SHP77 (cell line): ENCODE data around the gene PLPPR2.
"Not testable (repeated sequence)": the region's sequence is repeated elsewhere in the genome, so short reads cannot be mapped to it uniquely, and the experiment has no call there.

Experiments used
- DNase-seq, 2 experiments: peaks; one replicate each; lab custom pipeline; 2025; lab: John Stamatoyannopoulos, UW

Gene PLPPR2

GRCh38 chr19:11340099-11340467 lies 15.1 kb upstream of the PLPPR2 start:
- not testable (repeated sequence) for DNase-seq

- no peak for DNase-seq
These were observed 12.8 kb upstream of the PLPPR2 start for GRCh38 chr19:11342429-11342828.

- DNase-seq: no peak
These were observed 10.0 kb upstream of the PLPPR2 start for GRCh38 chr19:11345122-11345803.

GRCh38 chr19:11346104-11346940 lies 8.9 kb upstream of the PLPPR2 start, which contains the start of the genes CCDC159 and TMEM205:
Gene CCDC159, plus strand, starts transcription at chr19:11346519. Its CDS starts 88 bp downstream, at chr19:11346607.
Gene TMEM205, minus strand, starts transcription at chr19:11346268. Its CDS starts 649 bp downstream, at chr19:11345619.
- peak; percentile 99 for DNase-seq

GRCh38 chr19:11347546-11348039 lies 7.6 kb upstream of the PLPPR2 start:
- DNase-seq: no peak

- no peak for DNase-seq
These were observed 6.1 kb upstream of the PLPPR2 start for GRCh38 chr19:11349171-11349570.

- DNase-seq: not testable (repeated sequence)
These were observed 1.1 kb upstream of the PLPPR2 start for GRCh38 chr19:11354102-11354501.

- no peak for DNase-seq
These were observed 804 bp downstream of the PLPPR2 start for GRCh38 chr19:11356074-11356397.

- DNase-seq: no peak
These were observed 1.7 kb downstream of the PLPPR2 start for GRCh38 chr19:11356676-11357550.

GRCh38 chr19:11359421-11359820 lies 4.2 kb downstream of the PLPPR2 start:
- no peak for DNase-seq

GRCh38 chr19:11361037-11361770 lies 6.0 kb downstream of the PLPPR2 start:
- no peak for DNase-seq

- no peak for DNase-seq
These were observed 6.8 kb downstream of the PLPPR2 start for GRCh38 chr19:11361771-11362731.

- DNase-seq: no peak
These were observed 8.6 kb downstream of the PLPPR2 start for GRCh38 chr19:11363881-11364280.

- no peak for DNase-seq
These were observed 9.2 kb downstream of the PLPPR2 start for GRCh38 chr19:11364296-11364904.

GRCh38 chr19:11364935-11365334 lies 9.7 kb downstream of the PLPPR2 start:
- no peak for DNase-seq

GRCh38 chr19:11365557-11366117 lies 10.4 kb downstream of the PLPPR2 start:
- DNase-seq: no peak

GRCh38 chr19:11367528-11367927 lies 12.3 kb downstream of the PLPPR2 start:
- DNase-seq: no peak

- DNase-seq: no peak
These were observed 15.5 kb downstream of the PLPPR2 start for GRCh38 chr19:11370744-11371143.

GRCh38 chr19:11373166-11373884 lies 18.1 kb downstream of the PLPPR2 start:
- DNase-seq: peak; percentile 79 to 82
